Stimulated activated CD4-positive, alpha-beta T cell treated with anti-CD3 and anti-CD28 coated beads, Interleukin-4, amount 100 ng/mL, for 24 hours (primary cell): Measurements from ENCODE around the gene EEFSEC.

ENCODE experiments used
- DNase-seq: peaks from one replicate; pipeline ENCODE4 v3.0.0-alpha.2; 2020

EEFSEC gene

DNA sequence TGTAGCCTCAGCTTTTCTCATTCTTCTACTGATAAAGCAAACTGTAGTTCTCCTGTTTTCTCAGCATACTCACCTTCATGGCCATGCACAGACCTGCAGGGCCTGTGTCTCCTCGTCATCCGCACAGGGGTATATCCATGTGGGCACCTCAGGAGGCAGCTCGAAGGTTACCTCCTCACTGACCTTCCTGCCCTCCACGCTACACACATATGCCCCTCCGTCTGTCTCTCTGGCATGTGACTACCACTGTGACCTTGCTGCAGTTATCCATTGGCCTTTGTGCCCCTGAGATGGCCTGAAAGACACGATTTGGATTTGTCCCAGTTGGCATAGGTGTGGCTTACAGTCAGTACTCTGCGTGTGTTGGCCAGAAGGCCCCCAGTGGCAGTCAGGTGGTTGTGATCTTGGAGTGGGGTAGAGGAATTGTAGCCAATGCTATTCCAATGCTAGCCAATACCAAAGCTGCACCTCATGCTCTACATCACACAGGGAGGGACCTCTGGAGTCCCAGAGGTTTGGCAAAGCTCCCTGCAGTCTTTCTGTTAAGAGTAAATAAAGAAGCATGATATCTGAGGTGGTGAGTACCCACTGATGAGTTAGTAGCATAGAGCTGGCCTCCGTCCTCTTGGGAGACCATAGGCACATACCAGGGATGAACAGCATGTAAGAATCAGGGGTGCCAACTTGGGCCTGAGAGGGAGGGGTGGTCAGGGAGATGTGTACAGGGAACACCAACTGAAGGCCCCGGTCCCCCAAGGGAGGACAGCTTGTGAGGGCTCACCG, 143.4 kb downstream of the EEFSEC start:
- no peak for DNase-seq

DNA sequence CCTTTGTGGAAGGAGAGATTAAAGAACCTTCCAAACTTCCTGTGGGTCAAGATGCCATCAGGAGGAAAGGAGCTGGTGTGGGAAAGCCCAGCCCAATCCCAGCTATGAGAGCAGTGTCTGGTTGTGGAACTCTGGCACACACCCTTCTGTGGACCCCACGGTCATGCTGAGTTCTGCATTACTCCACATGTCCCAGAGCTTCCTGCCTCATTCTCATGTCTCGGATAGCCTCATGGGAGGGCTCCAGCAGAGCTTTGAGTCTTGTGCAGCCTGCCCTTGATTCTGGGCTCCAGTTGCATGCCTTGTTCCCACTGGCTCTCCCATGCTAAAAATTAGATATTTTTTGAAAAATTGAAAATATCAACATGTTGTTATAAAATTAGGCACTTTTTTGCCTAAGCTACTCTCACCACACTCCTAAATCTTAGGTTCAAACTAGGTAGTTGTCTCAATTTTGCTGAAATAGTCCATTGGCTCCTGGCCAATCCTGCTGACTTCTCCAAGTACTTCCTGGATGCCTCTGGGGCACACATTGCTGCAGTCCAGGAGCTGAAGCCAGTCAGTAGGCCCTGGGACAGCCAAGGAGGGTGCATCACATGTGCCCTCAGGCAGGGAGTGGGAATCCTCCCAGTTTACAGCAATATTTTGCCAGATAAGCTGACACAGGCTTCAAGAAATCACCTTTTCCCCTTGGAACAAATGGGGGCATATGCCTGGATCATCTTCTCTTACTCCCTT, 144.3 kb downstream of the EEFSEC start:
- DNase-seq = no peak

DNA sequence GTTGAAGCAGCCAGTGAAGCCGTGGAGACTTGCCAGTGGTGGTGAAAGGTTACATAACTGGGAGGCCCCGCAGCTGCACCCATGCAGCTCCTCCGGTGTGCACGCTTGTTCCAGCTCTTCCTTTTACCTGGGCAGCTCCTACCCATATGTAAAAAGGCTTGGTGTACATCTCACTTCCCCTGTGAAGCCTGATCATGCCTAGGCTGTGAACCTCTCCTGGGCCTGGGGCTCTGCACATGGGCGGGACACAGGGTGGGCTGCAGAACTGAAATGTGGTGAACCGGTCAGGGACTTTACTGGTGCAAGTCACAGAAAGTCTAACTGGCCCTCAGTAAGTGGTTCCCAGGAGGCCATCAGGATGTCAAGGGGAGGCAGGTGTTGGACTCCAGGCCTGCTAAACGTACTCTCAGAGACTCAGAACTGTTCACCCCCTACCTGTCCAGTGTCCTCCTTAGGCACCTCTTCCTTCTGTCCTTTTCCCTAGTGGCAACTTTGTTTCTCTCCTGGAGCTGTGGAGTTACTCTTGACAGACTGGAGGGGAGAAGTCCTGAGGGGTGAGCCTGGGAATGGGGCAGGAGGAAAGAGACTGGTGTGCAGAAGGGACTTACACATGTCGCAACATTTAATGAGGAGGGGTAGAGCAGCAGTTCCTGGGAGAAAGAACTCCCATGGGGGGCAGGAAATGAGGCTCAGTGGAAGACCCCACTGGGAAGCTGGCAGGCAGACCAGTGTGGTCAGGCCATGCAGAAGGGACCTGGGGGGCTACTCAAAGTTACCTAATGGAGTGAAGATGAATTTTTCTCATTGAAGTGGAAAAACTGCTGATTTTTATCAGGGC, 148.1 kb downstream of the EEFSEC start:
- DNase-seq = peak; percentile 1

DNA sequence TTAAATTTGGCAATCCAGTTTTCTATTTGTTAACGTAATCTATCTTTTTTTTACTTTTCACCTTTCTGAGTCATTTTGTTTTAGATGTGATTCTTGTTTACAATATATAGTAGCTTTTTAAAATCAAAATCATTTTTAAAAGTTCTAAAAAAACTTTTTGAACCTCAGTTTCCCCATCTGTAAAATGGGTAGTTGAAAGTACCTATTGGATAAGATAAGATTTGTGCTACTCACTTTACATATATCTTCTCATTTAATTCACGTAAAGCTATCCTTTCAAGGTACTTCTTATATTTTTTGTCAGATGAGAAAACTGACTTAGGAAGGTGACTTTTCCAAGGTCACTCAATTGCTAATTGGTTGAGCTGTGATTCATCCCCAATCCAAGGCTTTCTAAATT, 153.2 kb downstream of the EEFSEC start:
- no peak for DNase-seq

DNA sequence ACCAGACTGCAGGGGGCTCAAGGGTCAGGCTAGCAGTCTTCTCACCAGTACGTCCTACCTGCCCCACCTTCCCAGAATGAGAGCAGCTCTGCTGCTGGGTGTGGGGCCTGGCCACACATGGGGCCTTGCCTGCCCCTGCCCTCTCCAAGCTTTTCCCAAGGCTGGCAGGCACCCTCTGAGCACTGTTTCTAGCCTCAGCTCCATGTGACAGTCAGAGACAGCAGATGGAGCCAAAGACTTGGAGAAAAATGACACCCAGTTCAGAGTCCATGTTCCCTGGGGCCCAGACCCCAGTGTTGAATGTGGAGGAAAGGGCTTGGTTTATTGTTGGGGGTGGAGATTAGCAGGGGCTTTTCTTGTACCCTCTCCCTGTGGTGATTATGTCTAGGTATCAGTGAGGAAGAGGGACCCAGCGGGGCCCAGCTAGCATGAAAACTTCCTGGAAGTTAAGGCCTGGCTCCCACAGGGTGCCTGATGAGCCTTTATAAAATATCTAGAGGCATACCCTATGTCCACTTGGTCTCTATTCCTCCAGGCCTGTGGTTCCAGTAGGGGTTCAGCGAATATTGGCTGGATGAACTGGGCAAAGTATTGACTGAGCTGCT, 153.8 kb downstream of the EEFSEC start:
- DNase-seq = no peak

DNA sequence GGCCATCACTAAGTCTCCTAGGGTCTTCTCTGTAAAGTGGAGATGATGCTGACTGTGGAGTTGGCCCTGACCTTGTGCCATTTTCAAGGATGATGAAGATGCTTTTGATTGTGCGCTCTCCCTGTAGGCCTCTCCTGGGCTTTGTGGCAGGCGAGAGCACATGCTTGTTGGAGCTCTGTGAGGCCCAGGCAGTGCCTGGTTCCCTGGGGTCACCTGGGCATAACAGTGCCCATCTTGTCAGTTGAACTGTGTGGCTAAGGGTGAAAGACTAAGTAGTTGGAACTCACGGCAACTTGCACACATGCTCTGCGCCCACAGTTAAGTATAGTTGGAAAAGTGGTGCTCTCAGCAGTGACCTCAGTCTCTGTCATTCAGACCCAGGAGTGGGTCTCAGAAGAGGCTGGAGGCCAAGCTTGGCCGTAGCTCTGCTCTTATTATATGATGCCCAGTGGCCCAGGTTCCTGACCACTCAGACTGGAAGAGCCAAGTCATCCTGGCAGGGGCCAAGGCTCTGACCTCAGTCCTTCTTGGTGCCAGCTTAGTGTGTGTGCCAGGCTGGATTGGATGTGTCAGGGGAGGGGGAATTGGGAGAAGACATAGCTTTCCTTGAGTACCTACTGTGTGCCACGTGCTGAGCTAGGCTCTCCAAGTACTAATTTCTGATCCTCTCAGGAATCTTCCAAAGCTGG, 154.6 kb downstream of the EEFSEC start:
- no peak for DNase-seq

DNA sequence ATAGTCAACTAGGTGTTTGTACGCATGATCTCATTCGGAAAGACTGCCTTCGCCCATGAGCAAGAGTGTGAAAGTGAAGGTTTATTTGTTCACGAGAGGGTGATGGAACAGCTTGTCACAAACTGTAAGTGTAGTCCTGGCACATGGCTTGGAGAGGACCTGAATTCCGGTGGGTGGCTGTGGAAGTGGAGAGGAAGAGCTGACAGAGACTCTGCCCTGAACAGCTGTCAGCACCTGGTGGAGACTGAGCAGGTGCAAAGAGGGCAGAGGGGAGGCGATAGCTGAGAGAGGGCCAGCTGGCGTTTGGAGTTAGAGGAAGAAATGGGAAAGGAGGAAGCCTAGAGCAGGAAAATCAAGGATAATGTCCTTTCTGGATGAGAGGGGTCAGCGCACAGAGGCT, 155.7 kb downstream of the EEFSEC start:
- DNase-seq = no peak

DNA sequence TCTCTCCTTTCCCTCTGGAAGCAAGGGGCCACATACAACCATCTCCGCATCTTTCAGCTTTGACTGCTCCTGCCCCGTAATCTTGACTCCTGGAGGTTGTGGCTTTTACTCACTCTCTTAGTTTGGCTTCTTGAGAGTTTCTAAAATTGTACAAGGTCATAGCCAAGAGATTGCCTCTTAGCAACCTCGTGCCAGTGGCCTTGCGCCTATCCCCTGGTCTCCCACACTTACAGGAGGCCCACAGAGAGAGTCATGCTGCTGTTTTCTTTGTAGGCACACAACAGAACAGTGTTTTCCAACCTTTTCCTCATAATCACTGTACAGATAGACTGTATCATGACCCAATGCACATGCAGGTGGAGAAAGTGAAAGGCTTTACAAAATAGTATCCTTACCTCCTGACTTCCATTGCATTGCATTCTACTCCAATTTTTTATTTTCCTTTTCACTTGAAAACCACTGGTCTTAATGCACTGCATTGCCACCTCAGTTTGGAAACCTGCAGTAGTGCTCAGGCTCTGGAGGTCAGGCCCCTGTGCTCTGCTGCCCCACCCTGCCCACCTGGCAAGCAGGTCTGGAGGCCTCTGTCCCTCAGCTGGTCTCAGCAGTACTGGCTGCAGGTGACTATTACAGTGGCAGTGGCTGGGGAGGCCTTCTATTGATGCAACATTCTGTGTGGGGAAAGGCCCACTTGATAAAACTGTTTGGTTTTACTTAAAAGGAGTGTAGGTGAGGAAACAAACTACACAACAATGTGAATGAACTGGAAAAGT, 157.2 kb downstream of the EEFSEC start:
- no peak for DNase-seq

DNA sequence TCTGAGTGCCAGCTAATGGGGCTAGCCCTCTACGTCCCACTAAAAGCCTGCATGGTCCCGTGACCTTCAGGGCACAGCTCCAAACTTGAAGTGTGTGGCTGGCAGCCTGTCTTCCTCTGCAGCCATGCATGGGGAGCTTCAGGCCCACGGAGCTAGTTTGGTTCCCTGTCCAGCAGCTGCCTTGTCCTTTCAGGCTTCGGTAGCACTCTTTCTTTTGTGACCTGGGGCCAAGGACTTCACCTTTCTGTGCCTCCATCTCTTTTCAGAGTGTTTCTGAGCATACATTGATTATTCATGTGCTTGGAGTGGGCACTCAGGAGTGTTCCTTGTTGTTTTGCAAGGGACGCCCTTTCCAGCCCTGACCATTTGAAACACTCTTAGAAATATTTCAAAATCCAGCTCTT, 158.2 kb downstream of the EEFSEC start:
- no peak for DNase-seq

DNA sequence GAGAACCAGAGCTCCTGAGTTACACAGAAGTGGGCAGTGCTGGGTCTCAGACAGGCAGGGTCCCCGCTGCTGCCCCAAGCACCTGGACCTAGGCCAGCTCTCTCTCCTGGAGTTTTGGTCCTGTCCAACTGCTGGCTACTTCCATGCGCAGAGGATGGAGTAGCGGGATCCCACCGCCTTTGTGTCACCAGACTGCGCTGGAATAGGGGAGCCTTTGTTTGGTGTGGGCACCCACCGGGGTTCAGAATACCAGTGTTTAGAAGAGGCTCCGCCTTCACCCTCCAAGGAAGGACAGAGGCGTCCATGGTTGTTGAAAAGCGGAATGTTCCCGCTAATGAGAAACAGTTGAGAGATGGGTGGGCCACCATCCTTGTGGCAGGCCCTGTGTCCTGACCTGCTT, 159.0 kb downstream of the EEFSEC start:
- DNase-seq = no peak

DNA sequence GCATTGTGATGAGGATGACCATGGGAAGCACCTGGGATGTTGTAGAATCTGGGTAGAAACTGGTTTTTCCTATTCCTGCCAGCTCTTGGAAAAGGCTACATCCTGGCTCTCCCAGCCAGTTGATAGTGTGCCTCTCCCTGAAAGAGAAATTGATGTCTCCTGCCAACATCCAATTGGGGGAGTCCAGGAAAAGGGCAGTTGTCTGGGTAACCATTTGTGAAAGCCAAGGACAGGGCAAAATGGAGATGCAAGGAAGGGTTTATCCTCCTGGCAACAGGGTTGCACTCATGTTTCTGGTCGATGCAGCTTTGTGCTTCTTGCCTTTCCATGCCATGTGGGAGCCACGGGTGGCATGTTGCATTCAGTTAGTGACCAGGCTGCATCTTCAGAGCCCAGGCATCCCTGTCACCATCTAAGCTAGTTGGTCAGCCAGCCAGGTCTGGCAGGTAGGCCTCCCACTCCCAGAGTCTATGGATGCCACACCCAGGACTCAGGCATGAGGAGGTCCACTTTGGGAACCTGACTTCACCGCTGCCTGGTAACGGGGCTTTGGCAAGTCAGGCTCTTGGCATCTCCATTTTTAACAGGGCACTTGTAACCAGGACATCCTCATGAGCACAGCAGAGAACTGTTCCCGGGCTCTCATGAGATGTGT, 159.9 kb downstream of the EEFSEC start:
- no peak for DNase-seq

DNA sequence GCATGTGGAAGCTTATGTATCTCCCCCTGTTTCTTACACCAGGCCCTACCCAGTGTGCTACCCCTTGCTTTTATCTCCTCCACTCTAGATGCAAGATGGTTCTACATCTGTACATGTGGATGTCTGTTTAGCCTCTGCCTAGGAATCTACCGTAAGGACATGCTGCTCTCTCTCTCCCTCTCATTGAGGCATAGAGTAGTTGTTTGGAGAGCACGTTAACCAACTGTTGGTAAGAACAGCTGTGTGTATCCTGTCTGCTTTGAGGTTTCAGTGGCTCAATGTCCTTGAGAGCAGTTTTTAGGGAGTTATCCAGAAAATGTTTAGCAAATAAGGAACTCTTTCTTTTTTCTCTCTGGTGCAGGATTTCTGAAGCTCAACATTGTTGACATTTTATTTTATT, 160.7 kb downstream of the EEFSEC start:
- DNase-seq = no peak

DNA sequence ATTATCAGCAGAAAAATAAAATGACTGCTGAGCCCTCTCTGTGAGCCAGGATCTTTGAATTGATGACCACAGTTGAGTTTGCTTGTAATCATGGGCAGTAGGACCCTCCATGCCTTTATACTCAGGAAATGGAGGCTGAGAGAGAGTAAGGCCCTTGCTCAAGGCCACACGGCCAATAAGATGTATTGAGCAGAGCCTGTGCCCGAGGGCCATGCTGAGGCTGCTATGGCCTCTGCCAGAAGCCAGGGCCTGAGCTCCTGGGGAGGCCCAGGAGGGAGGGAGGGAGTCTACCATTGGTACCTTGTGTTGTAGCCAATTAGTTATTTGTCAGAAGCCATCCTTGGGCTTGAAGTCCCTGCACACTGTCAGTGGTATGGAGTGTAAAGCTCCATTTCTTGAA, 162.0 kb downstream of the EEFSEC start:
- no peak for DNase-seq

DNA sequence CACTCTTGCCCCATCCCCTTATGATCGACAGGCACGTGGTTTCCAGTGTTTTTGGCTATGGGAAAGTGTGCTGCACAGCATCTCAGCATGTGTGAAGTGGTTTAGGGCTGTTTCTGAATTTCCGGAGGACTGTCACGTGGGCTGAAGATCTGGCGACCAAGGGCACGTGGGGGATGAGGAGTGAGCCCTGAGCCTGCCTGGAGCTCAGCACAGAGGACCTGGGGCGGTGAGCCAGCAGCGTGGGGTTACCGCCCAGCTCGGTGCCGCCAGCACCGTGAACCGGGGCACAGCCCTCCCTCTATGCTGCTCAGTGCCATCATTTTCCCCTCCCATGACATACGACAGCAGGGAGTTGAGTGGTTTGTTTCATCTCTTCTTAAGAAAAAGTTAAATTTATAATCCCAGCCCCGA, 163.2 kb downstream of the EEFSEC start:
- peak; percentile 44 for DNase-seq

DNA sequence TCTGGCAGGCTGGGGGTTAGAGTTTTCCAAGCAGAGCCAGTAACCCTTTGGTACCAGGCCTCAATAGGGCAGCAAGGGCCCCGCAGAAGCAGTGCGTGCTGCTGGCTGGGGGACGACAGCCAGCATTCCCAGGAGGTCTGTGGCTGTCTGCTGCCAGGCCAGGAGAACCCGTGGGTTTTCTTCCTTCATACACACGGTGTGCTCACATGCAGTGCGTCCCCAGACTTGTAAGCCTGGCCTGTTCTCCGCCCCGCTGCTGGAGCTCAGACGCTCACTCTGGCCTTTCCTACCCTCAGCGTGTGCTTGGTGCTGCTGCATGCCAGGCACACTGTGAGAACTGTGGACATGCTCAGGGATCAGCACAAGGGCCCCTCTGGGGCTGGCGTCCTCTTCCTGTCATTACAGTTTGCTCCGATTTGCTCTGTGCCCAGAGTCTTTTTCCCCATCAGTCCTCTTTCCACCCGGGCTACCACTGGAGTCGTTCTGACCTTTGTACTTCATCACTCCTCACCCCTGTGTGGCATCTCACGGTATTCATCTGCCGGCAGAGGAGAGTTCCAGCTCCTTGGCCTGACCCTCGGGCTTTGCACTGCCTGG, 163.9 kb downstream of the EEFSEC start:
- no peak for DNase-seq

DNA sequence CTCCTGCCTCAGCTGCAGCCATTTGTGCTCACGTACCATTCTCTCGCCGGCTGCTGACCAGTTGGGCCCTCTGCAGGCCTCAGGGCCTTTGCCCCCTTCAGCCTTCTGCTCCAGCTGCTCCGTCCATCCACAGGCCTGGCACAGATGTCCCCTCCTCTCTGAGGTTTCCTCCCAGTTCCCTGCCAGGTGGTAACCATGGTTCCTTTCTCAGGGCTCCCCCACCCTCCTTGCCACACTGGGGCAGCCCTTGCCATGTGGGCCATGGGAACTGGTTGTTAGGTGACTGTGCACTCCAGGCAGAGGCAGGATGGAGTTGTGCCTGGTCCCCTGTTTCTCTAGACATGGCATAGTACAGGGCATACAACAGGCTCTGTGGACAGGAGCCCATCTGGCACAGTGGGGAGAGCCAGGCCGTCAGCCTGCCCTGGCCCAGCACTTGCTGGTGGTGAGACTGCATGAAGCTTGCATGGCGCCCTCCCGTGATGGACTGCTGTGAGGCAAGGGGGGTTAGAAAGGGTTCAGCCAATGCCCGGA, 164.5 kb downstream of the EEFSEC start:
- no peak for DNase-seq

DNA sequence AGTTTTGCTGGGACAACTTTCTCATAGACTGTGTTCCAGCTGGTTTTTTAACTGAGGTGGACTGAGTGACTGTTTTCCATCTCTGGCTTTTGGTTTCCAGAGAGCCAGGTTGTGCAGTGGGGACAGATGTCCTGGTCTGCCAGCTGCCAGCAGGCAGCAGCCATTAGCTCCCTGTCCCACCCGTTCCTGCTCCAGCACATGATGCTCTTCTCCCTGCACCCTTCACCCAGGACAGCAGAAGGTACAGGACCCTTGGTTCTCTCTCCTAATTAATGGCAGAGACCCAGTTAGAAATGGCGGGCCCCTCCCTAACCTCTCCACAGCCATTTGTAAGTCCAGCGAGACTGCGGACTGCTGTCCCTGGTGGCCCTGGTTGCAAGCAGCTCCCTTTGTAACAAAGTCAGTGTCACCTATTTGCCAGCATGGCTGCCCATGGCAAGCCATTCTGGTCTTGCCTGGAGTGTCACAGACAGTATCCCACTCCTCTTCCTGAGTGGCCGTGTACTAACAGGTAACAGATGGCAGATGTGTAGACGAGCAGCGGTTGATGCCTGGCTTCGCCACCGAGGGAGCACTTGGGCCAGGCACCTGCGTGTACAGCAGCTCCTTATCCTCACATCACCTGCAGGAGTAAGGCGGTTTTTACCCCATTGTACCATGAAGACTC, 165.1 kb downstream of the EEFSEC start:
- DNase-seq = no peak

DNA sequence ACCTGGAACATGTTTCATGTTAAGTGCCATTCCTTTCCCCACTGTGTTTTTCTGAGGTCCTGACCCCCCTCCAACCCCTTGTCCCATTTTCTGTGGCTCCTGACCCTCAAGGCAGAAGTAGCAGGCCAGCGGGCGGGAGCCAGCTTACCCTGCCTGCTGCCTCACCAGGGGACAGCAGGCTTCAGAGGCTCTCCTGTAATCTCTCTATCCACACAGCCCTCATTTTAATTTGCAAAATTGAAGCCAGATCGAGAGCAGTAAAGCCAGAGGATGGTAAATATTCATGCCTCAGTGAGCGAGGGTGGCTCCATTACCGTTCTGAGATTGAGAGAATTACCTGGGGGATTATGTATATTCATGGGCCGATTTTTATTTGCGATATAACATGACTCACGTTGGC, 165.8 kb downstream of the EEFSEC start:
- no peak for DNase-seq

DNA sequence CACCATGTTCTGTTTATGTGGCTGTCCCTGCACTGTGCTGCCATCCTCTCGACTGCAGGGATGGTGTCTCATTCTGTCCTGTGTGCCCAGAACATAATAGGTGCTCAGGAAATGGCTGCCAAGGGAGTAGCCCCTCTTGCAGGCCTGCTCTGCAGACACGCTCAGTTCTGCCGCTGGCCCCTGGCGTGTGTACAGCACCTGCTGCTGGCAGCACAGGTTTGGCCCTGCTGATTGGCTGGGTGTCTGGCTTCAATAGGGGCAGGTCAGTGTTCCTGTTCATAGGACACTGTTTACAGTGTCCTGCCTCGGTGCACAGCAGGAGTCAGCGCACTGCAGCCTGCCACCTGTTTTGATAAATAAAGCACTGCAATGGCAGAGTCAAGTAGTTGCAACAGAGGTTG, 166.5 kb downstream of the EEFSEC start:
- no peak for DNase-seq
